Lower leg skin (tissue), 3 donors: ENCODE results near the gene ATCAY.
"Not testable (repeated sequence)": the region's sequence is repeated elsewhere in the genome, so short reads cannot be mapped to it uniquely, and the experiment has no call there.

Experiments
- POLR2A ChIP-seq, 2 donors: fragments of 450-650 bp; IDR thresholded peaks; one replicate each; pipeline ENCODE4 v1.6.1; 2016 to 2017; ENCODE audit warnings: antibody characterized with exemption in 2 of 2, mild to moderate bottlenecking in 1 of 2, moderate library complexity in 1 of 2
- TF ChIP-seq, protein P1 (sequence below), 3 donors: fragments of 450-650 bp; IDR thresholded peaks; one replicate each; pipeline ENCODE4 v1.5.1; 2016; ENCODE audit warnings: antibody characterized with exemption in 3 of 3, mild to moderate bottlenecking in 3 of 3, moderate library complexity in 2 of 3

DNA sequence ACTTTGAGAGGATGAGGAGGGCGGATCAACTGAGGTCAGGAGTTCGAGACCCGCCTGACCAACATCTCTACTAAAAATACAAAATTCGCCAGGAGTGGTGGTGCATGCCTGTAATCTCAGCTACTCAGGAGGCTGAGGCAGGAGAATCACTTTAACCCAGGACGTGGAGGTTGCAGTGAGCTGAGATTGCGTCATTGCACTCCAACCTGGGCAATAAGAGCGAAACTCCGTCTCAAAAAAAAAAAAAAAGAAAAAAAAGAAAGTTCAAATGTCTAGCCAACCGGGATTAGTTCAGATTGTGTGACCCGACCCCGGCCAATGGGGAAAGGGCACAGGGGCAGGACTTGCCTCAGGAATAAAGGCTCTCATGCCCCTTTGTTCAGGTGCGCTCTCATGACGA, 5.8 kb upstream of the ATCAY start:
- TF ChIP-seq, protein P1, sequence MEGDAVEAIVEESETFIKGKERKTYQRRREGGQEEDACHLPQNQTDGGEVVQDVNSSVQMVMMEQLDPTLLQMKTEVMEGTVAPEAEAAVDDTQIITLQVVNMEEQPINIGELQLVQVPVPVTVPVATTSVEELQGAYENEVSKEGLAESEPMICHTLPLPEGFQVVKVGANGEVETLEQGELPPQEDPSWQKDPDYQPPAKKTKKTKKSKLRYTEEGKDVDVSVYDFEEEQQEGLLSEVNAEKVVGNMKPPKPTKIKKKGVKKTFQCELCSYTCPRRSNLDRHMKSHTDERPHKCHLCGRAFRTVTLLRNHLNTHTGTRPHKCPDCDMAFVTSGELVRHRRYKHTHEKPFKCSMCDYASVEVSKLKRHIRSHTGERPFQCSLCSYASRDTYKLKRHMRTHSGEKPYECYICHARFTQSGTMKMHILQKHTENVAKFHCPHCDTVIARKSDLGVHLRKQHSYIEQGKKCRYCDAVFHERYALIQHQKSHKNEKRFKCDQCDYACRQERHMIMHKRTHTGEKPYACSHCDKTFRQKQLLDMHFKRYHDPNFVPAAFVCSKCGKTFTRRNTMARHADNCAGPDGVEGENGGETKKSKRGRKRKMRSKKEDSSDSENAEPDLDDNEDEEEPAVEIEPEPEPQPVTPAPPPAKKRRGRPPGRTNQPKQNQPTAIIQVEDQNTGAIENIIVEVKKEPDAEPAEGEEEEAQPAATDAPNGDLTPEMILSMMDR (IDR thresholded peaks at IDR 0.05), result not testable (repeated sequence)
- TF ChIP-seq POLR2A (IDR thresholded peaks at IDR 0.05), result not testable (repeated sequence)
